Common myeloid progenitor, CD34-positive (primary cell): ENCODE measurements around the gene LGSN.
"Not testable (repeated sequence)": the region's sequence is repeated elsewhere in the genome, so short reads cannot be mapped to it uniquely, and the experiment has no call there.

Source experiments
- CTCF ChIA-PET: fragments of 350-600 bp; sonication (Branson Sonifier 250); formaldehyde crosslinking; loops from one replicate; lab custom pipeline; 2021; ENCODE audit warnings: antibody characterized with exemption; lab: Charles Lee
- POLR2A ChIA-PET: fragments of 350-600 bp; sonication (Branson Sonifier 250); formaldehyde crosslinking; loops from one replicate; lab custom pipeline; 2021; ENCODE audit warnings: antibody characterized with exemption; lab: Charles Lee
- DNase-seq, 3 donors: peaks; one replicate each; pipeline versions ENCODE4 v3.0.0 to v3.0.0-alpha.2; 2013
- H3K27ac ChIP-seq, 2 experiments: 1 replicate in 1 of 2; 2 replicates in 1 of 2; pipeline ENCODE4 v1.7.0; 2013; ENCODE audit warnings: inconsistent platforms in 2 of 2, low read length in 2 of 2, mild to moderate bottlenecking in 2 of 2, low read depth in 1 of 2, moderate library complexity in 1 of 2; ENCODE audit not compliant: severe bottlenecking in 2 of 2, insufficient read depth in 1 of 2, poor library complexity in 1 of 2
- H3K27me3 ChIP-seq, 5 experiments: replicated peaks in 2 of 5; 1 replicate in 3 of 5; 2 replicates in 2 of 5; pipeline versions ENCODE4 v1.6.1 to v1.7.0; 2013; ENCODE audit warnings: low read length in 4 of 5, mild to moderate bottlenecking in 2 of 5, moderate library complexity in 2 of 5, inconsistent platforms in 1 of 5; ENCODE audit not compliant: insufficient read depth in 5 of 5, control insufficient read depth in 4 of 5
- H3K36me3 ChIP-seq, 4 experiments: 1 replicate in 2 of 4; 2 replicates in 2 of 4; pipeline versions ENCODE4 v1.6.1 to v1.7.0; 2013; ENCODE audit warnings: low read length in 3 of 4, control low read depth in 1 of 4, mild to moderate bottlenecking in 1 of 4; ENCODE audit not compliant: control insufficient read depth in 4 of 4, insufficient read depth in 4 of 4
- H3K4me1 ChIP-seq, 4 experiments: 1 replicate in 3 of 4; 2 replicates in 1 of 4; pipeline versions ENCODE4 v1.6.1 to v1.7.1; 2013; ENCODE audit warnings: low read length in 3 of 4, mild to moderate bottlenecking in 3 of 4, control low read depth in 1 of 4, inconsistent platforms in 1 of 4, moderate library complexity in 1 of 4; ENCODE audit not compliant: control insufficient read depth in 4 of 4, insufficient read depth in 4 of 4; ENCODE audit errors: control extremely low read depth in 1 of 4
- H3K4me3 ChIP-seq, 7 experiments: 1 replicate in 4 of 7; 2 replicates in 3 of 7; pipeline versions ENCODE4 v1.5.1 to v1.7.0; 2013; ENCODE audit warnings: mild to moderate bottlenecking in 7 of 7, low read length in 6 of 7, moderate library complexity in 6 of 7, inconsistent platforms in 2 of 7, low read depth in 2 of 7, control low read depth in 1 of 7; ENCODE audit not compliant: insufficient read depth in 4 of 7, control insufficient read depth in 1 of 7; ENCODE audit errors: extremely low read depth in 1 of 7
- H3K9me3 ChIP-seq, 5 experiments: 1 replicate in 4 of 5; 2 replicates in 1 of 5; pipeline versions ENCODE4 v1.6.1 to v1.7.1; 2013; ENCODE audit warnings: low read length in 4 of 5, mild to moderate bottlenecking in 2 of 5, inconsistent platforms in 1 of 5, low read depth in 1 of 5, moderate library complexity in 1 of 5; ENCODE audit not compliant: control insufficient read depth in 4 of 5, insufficient read depth in 2 of 5; ENCODE audit errors: control extremely low read depth in 1 of 5
- WGBS: methylation state at CpG from one replicate; pipeline ENCODE4 v1.1.5; 2013; ENCODE audit not compliant: insufficient coverage; 5-methylcytosine and 5-hydroxymethylcytosine counted together

Gene LGSN

GRCh38 chr6:63289269-63289872 lies 30.4 kb downstream of the LGSN start:
- H3K9me3 ChIP-seq = no peaks in the 10 kb centered on the region
- no peak overlapping the region for H3K4me3 ChIP-seq
- no peaks in the 10 kb centered on the region for H3K36me3 ChIP-seq
- WGBS = 93% methylated on average over 3 of the region's 4 CpGs
- ChIA-PET POLR2A (no interaction called here), CTCF (interaction anchor here (1.5 kb wide), 1 partner anchor 15 kb away, joined by 3 read pairs; no protein-coding TSS in a partner anchor)
- H3K27ac ChIP-seq = no peak overlapping the region
- H3K27me3 ChIP-seq = peaks cover 0 to 2% (median 0%) of the 10 kb centered on the region in 5 experiments
- no peak for DNase-seq
- no peaks in the 10 kb centered on the region for H3K4me1 ChIP-seq

GRCh38 chr6:63280639-63281180 lies 39.1 kb downstream of the LGSN start:
- DNase-seq = no peak
- Histone ChIP-seq H3K4me1 (no peaks in the 10 kb centered on the region), H3K27me3 (peaks cover 0 to 2% (median 0%) of the 10 kb centered on the region in 5 experiments), H3K4me3 (no peak overlapping the region), H3K9me3 (no peaks in the 10 kb centered on the region), H3K36me3 (no peaks in the 10 kb centered on the region), H3K27ac (no peak overlapping the region)
- WGBS = 92% methylated on average over 2 of the region's 3 CpGs
- POLR2A ChIA-PET = no interaction called here
- CTCF ChIA-PET = no interaction called here

GRCh38 chr6:63278916-63279315 lies 40.9 kb downstream of the LGSN start:
- CTCF ChIA-PET = no interaction called here
- POLR2A ChIA-PET = no interaction called here
- H3K9me3 ChIP-seq = no peaks in the 10 kb centered on the region
- H3K36me3 ChIP-seq = no peaks in the 10 kb centered on the region
- H3K4me1 ChIP-seq = no peaks in the 10 kb centered on the region
- H3K27ac ChIP-seq = no peak overlapping the region
- no peak overlapping the region for H3K4me3 ChIP-seq
- H3K27me3 ChIP-seq = peaks cover 0 to 2% (median 0%) of the 10 kb centered on the region in 5 experiments
- DNase-seq = no peak

- Histone ChIP-seq H3K9me3 (no peaks in the 10 kb centered on the region), H3K27ac (no peak overlapping the region), H3K36me3 (no peaks in the 10 kb centered on the region), H3K4me1 (no peaks in the 10 kb centered on the region), H3K4me3 (no peak overlapping the region), H3K27me3 (peaks cover 0 to 2% (median 0%) of the 10 kb centered on the region in 5 experiments)
- CTCF ChIA-PET = interaction anchor here (1.4 kb wide), 1 partner anchor 527 kb away, joined by 3 read pairs; no protein-coding TSS in a partner anchor
- DNase-seq = no peak
- POLR2A ChIA-PET = no interaction called here
- WGBS = no CpG with 5 or more reads among the region's 1 CpG
Measured at GRCh38 chr6:63275953-63276352, 43.8 kb downstream of the LGSN start.

DNA sequence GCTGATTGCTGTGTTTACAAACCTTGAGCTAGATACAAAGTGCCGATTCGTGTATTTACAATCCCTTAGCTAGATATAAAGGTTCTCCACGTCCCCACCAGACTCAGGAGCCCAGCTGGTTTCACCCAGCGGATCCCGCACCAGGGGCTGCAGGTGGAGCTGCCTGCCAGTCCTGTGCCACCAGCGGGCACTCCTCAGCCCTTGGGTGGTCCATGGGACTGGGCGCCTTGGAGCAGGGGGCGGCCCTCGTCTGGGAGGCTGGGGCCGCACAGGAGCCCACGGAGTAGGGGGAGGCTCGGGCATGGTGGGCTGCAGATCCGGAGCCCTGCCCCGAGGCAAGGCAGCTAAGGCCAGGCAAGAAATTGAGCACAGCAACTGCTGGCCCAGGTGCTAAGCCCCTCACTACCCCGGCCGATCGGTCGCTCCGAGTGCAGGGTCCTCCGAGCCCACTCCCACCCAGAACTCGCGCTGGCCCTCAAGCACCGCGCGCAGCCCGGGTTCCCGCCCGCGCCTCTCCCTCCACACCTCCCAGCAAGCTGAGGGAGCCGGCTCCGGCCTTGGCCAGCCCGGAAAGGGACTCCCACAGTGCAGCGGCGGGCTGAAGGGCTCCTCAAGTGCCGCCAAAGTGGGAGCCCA lies 44.9 kb downstream of the LGSN start:
- POLR2A ChIA-PET, H3K9me3 ChIP-seq, H3K27ac ChIP-seq, H3K27me3 ChIP-seq, H3K36me3 ChIP-seq, H3K4me1 ChIP-seq, DNase-seq, H3K4me3 ChIP-seq: not testable (repeated sequence)
- 97% methylated on average over 17 of the region's 35 CpGs for WGBS
- CTCF ChIA-PET = interaction anchor here (0.8 to 1.4 kb wide), 2 partner anchors 14 to 528 kb away, joined by 3 read pairs; no protein-coding TSS in a partner anchor

DNA sequence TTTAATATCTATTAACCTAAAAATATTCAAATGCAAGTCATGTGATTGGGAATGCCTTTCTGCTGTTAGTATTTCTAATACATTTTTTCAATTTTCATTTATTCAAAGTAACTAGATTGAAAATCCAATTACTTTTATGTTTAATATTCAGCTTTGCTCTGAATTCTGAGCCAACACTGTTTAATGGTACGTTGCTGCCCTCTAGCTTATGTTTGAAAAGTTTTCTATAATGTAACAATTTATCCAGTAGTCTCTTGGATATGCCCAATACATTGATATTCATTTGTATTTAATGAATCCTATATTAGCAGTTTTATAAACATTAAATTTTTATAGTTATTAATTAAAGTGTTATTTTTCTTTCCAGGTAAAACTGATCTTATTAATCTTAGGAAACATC lies 47.4 kb downstream of the LGSN start:
- POLR2A ChIA-PET = no interaction called here
- WGBS = no CpG with 5 or more reads among the region's 1 CpG
- DNase-seq = peak; percentile 12 to 40 (median 26)
- H3K27ac ChIP-seq = no peak overlapping the region
- no peaks in the 10 kb centered on the region for H3K4me1 ChIP-seq
- H3K36me3 ChIP-seq = no peaks in the 10 kb centered on the region
- H3K4me3 ChIP-seq = no peak overlapping the region
- no peaks in the 10 kb centered on the region for H3K27me3 ChIP-seq
- H3K9me3 ChIP-seq = no peaks in the 10 kb centered on the region
- CTCF ChIA-PET = no interaction called here

- no peaks in the 10 kb centered on the region for H3K27me3 ChIP-seq
- no peak overlapping the region for H3K4me3 ChIP-seq
- CTCF ChIA-PET = no interaction called here
- 100% methylated on average over 1 of the region's 4 CpGs for WGBS
- POLR2A ChIA-PET = no interaction called here
- no peaks in the 10 kb centered on the region for H3K9me3 ChIP-seq
- no peak for DNase-seq
- no peaks in the 10 kb centered on the region for H3K4me1 ChIP-seq
- no peaks in the 10 kb centered on the region for H3K36me3 ChIP-seq
- H3K27ac ChIP-seq = no peak overlapping the region
Measured at GRCh38 chr6:63269470-63269869, 50.3 kb downstream of the LGSN start.
